GM12878 (cell line): ENCODE measurements around the gene MYO10. TPM values are rescaled to one million over a fixed set of nuclear protein-coding genes. Genes with fewer than 3 reads are reported as not detected.

ENCODE experiments used
- ATAC-seq: fragments of 200-7000 bp; cut with Tn5 transposase; 3 replicates; pipeline ENCODE4 v1.9.1; 2020; ENCODE audit warnings: mild to moderate bottlenecking, moderate library complexity
- BruUV-seq: library from RNA; stranded (reverse); fragments of 400-500 nt; replicated peaks from 2 replicates; lab custom pipeline; 2021; lab: Mats Ljungman, UMichigan
- CTCF ChIA-PET: fragments of 300-600 bp; sonication (Branson Sonifier 250); formaldehyde crosslinking; extraction: SDS; loops from one replicate; lab custom pipeline; 2021; ENCODE audit warnings: inconsistent platforms; lab: Yijun Ruan, JAX
- POLR2A ChIA-PET: fragments of 350-600 bp; formaldehyde crosslinking; extraction: SDS; loops from one replicate; lab custom pipeline; 2021; ENCODE audit warnings: inconsistent platforms; lab: Charles Lee
- RAD21 ChIA-PET: fragments of 300-600 bp; sonication (Branson Sonifier 250); formaldehyde crosslinking; loops from one replicate; lab custom pipeline; 2023; ENCODE audit warnings: antibody characterized with exemption; ENCODE audit not compliant: unreplicated experiment; lab: Charles Lee
- SMC1A ChIA-PET: fragments of 300-600 bp; sonication (Branson Sonifier 250); formaldehyde crosslinking; loops from one replicate; lab custom pipeline; 2023; ENCODE audit not compliant: unreplicated experiment, uncharacterized antibody; lab: Charles Lee
- DNase-seq: peaks from one replicate; pipeline ENCODE4 v3.0.0-alpha.2; 2011; ENCODE audit warnings: low read depth, low spot score
- FAIRE-seq: peaks from 3 replicates; lab custom pipeline; 2011; peaks lifted over from hg19 to GRCh38; lab: Jason Lieb, UNC
- H2AFZ ChIP-seq: 2 replicates; pipeline ENCODE4 v1.6.0; 2011; ENCODE audit warnings: low read depth, low read length, control low read depth; ENCODE audit not compliant: control insufficient read depth
- H3K27ac ChIP-seq: 2 replicates; pipeline ENCODE4 v1.5.1; 2011; ENCODE audit warnings: control low read depth; ENCODE audit not compliant: control insufficient read depth, insufficient read depth
- H3K27me3 ChIP-seq, 2 experiments: replicated peaks in 1 of 2; 2 replicates each; pipeline versions ENCODE4 v1.6.0 to v1.6.1; 2011; ENCODE audit warnings: low read length in 1 of 2; ENCODE audit not compliant: control insufficient read depth in 2 of 2, insufficient read depth in 2 of 2
- H3K36me3 ChIP-seq, 2 experiments: 2 replicates each; pipeline ENCODE4 v1.5.1; 2011; ENCODE audit warnings: low read length in 1 of 2; ENCODE audit not compliant: control insufficient read depth in 2 of 2, insufficient read depth in 2 of 2
- H3K4me1 ChIP-seq: 2 replicates; pipeline ENCODE4 v1.6.1; 2011; ENCODE audit warnings: mild to moderate bottlenecking, low read length, moderate library complexity, mixed read lengths; ENCODE audit not compliant: control insufficient read depth, insufficient read depth
- H3K4me2 ChIP-seq: 2 replicates; pipeline ENCODE4 v1.6.0; 2011; ENCODE audit warnings: control low read depth; ENCODE audit not compliant: control insufficient read depth, insufficient read depth
- H3K4me3 ChIP-seq: fragments of 200-600 bp; sonication (generic); 2 replicates; pipeline ENCODE4 v1.5.1; 2016
- H3K79me2 ChIP-seq: 2 replicates; pipeline ENCODE4 v1.6.0; 2011; ENCODE audit warnings: low read length; ENCODE audit not compliant: control insufficient read depth, insufficient read depth
- H3K9ac ChIP-seq: 2 replicates; pipeline ENCODE4 v1.8.0; 2011; ENCODE audit warnings: low read length, control low read depth, mixed read lengths; ENCODE audit not compliant: control insufficient read depth, insufficient read depth
- H3K9me3 ChIP-seq: replicated peaks from 3 replicates; pipeline ENCODE4 v1.5.1; 2011; ENCODE audit warnings: mild to moderate bottlenecking, low read length; ENCODE audit not compliant: control insufficient read depth, insufficient read depth
- H4K20me1 ChIP-seq: 2 replicates; pipeline ENCODE4 v1.6.0; 2011; ENCODE audit not compliant: control insufficient read depth, insufficient read depth
- CBX5 ChIP-seq: sonication (generic); IDR thresholded peaks from 2 replicates; pipeline ENCODE4 v1.6.1; 2016; ENCODE audit warnings: low read depth, moderate library complexity, mild to moderate bottlenecking, inconsistent platforms
- MEF2B ChIP-seq: fragments of 450-650 bp; IDR thresholded peaks from 2 replicates; pipeline ENCODE4 v1.6.1; 2018; ENCODE audit warnings: mild to moderate bottlenecking, moderate library complexity; ENCODE audit not compliant: partially characterized antibody, poor library complexity, severe bottlenecking
- WGBS: methylation state at CpG from one replicate; pipeline ENCODE4 v1.1.6; 2016; ENCODE audit warnings: low lambda C conversion rate; ENCODE audit not compliant: insufficient replicate concordance, insufficient coverage; ENCODE audit errors: missing lambda C conversion rate; 5-methylcytosine and 5-hydroxymethylcytosine counted together
- in situ Hi-C: fragments of 300-500 bp; cut with MboI; formaldehyde crosslinking; loops from 9 replicates; pipeline ENCODE4 v1.14.3; 2018; ENCODE audit warnings: mixed read lengths
- intact Hi-C: fragments of 100-400 bp; cut with micrococcal nuclease; formaldehyde crosslinking; loops from one replicate; pipeline ENCODE4 v1.14.2; 2022; ENCODE audit not compliant: unreplicated experiment
- polyA plus RNA-seq, 11 experiments: library from polyadenylated mRNA; depleted of rRNA in 4 of 11; unstranded in 6 of 11; stranded (reverse) in 5 of 11; fragments of >200 nt; fragmentation: Nextera tagmentation in 4 of 11; fragmentation: Illumina TruSeq in 1 of 11; extraction: Ambion mirVana in 4 of 11; extraction: Trizol in 1 of 11; gene quantifications; 1 replicate in 1 of 11; 2 replicates in 10 of 11; pipeline versions ENCODE4 v1.2.1 to v1.2.3, GENCODE V29; 2011 to 2016; ENCODE audit warnings: inconsistent platforms in 2 of 11, missing spikeins in 2 of 11, low read depth in 1 of 11
- total RNA-seq, 4 experiments: library from RNA; depleted of rRNA in 3 of 4; stranded (reverse); fragments of >200 nt in 3 of 4; fragmentation: Illumina TruSeq in 1 of 4; extraction: Trizol in 1 of 4; gene quantifications; 2 replicates each; pipeline versions ENCODE4 v1.2.1 to v1.2.3, GENCODE V29; 2013 to 2021
- TF ChIP-seq, protein P1 (sequence below): fragments of 450-650 bp; IDR thresholded peaks from 2 replicates; pipeline ENCODE4 v1.6.1; 2017; ENCODE audit warnings: borderline replicate concordance
- TF ChIP-seq, protein P2 (sequence below): fragments of 150-350 bp; IDR thresholded peaks from 2 replicates; pipeline ENCODE4 v1.6.1; 2016; ENCODE audit warnings: low read depth, low read length
- TF ChIP-seq, protein P3 (sequence below): fragments of 450-650 bp; IDR thresholded peaks from 2 replicates; pipeline ENCODE4 v1.6.1; 2016; ENCODE audit warnings: mild to moderate bottlenecking, moderate library complexity, borderline replicate concordance

Gene MYO10
- total and polyA plus RNA-seq, 10 of the 15 experiments (the other 5 are each of a cell fraction or from before 2014, with no cell fraction given), result 0.02 to 0.77 (median 0.17) TPM

DNA sequence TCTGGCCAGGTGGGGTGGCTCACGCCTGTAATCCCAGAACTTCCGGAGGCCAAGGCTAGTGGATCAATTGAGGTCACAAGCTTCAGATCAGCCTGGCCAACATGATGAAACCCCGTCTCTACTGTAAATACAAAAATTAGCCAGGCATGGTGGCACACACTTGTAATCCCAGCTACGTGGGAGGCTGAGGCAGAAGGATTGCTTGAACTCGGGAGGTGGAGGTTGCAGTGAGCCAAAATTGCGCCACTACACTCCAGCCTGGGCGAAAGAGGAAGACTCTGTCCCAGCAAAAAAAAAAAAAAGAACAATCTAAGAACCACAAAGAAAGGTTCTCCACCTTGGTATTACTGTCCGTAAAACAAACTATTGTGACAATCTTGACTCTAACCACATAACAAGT lies 9.7 kb downstream of the MYO10 start:
- Histone ChIP-seq H3K4me1 (no peaks in the 10 kb centered on the region), H3K27ac (no peak overlapping the region), H3K4me2 (no peak overlapping the region), H3K27me3 (no peaks in the 10 kb centered on the region), H2AFZ (no peak overlapping the region), H3K9ac (no peak overlapping the region), H3K79me2 (no peaks in the 10 kb centered on the region), H3K4me3 (no peak overlapping the region), H3K9me3 (no peaks in the 10 kb centered on the region), H4K20me1 (no peaks in the 10 kb centered on the region), H3K36me3 (no peaks in the 10 kb centered on the region)
- FAIRE-seq (no peak), ATAC-seq (no peak), DNase-seq (no peak)
- SMC1A ChIA-PET, result no interaction called here
- POLR2A ChIA-PET, result no interaction called here
- in situ Hi-C loops, result no loop called here
- 31% methylated on average over 6 of the region's 8 CpGs for WGBS
- intact Hi-C loops, result no loop called here
- no TSS peak for BruUV-seq
- TF ChIP-seq, protein P1, sequence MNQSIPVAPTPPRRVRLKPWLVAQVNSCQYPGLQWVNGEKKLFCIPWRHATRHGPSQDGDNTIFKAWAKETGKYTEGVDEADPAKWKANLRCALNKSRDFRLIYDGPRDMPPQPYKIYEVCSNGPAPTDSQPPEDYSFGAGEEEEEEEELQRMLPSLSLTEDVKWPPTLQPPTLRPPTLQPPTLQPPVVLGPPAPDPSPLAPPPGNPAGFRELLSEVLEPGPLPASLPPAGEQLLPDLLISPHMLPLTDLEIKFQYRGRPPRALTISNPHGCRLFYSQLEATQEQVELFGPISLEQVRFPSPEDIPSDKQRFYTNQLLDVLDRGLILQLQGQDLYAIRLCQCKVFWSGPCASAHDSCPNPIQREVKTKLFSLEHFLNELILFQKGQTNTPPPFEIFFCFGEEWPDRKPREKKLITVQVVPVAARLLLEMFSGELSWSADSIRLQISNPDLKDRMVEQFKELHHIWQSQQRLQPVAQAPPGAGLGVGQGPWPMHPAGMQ, result no peak
- no peak for TF ChIP-seq MEF2B
- no peak for TF ChIP-seq CBX5
- TF ChIP-seq, protein P2, sequence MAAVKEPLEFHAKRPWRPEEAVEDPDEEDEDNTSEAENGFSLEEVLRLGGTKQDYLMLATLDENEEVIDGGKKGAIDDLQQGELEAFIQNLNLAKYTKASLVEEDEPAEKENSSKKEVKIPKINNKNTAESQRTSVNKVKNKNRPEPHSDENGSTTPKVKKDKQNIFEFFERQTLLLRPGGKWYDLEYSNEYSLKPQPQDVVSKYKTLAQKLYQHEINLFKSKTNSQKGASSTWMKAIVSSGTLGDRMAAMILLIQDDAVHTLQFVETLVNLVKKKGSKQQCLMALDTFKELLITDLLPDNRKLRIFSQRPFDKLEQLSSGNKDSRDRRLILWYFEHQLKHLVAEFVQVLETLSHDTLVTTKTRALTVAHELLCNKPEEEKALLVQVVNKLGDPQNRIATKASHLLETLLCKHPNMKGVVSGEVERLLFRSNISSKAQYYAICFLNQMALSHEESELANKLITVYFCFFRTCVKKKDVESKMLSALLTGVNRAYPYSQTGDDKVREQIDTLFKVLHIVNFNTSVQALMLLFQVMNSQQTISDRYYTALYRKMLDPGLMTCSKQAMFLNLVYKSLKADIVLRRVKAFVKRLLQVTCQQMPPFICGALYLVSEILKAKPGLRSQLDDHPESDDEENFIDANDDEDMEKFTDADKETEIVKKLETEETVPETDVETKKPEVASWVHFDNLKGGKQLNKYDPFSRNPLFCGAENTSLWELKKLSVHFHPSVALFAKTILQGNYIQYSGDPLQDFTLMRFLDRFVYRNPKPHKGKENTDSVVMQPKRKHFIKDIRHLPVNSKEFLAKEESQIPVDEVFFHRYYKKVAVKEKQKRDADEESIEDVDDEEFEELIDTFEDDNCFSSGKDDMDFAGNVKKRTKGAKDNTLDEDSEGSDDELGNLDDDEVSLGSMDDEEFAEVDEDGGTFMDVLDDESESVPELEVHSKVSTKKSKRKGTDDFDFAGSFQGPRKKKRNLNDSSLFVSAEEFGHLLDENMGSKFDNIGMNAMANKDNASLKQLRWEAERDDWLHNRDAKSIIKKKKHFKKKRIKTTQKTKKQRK, result no peak
- TF ChIP-seq, protein P3, sequence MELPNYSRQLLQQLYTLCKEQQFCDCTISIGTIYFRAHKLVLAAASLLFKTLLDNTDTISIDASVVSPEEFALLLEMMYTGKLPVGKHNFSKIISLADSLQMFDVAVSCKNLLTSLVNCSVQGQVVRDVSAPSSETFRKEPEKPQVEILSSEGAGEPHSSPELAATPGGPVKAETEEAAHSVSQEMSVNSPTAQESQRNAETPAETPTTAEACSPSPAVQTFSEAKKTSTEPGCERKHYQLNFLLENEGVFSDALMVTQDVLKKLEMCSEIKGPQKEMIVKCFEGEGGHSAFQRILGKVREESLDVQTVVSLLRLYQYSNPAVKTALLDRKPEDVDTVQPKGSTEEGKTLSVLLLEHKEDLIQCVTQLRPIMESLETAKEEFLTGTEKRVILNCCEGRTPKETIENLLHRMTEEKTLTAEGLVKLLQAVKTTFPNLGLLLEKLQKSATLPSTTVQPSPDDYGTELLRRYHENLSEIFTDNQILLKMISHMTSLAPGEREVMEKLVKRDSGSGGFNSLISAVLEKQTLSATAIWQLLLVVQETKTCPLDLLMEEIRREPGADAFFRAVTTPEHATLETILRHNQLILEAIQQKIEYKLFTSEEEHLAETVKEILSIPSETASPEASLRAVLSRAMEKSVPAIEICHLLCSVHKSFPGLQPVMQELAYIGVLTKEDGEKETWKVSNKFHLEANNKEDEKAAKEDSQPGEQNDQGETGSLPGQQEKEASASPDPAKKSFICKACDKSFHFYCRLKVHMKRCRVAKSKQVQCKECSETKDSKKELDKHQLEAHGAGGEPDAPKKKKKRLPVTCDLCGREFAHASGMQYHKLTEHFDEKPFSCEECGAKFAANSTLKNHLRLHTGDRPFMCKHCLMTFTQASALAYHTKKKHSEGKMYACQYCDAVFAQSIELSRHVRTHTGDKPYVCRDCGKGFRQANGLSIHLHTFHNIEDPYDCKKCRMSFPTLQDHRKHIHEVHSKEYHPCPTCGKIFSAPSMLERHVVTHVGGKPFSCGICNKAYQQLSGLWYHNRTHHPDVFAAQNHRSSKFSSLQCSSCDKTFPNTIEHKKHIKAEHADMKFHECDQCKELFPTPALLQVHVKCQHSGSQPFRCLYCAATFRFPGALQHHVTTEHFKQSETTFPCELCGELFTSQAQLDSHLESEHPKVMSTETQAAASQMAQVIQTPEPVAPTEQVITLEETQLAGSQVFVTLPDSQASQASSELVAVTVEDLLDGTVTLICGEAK, result no peak
- RAD21 ChIA-PET, result no interaction called here
- CTCF ChIA-PET, result no interaction called here
